Kidney capillary endothelial cell (primary cell): ENCODE results near the gene CDK17.
"Not testable (repeated sequence)": the region's sequence is repeated elsewhere in the genome, so short reads cannot be mapped to it uniquely, and the experiment has no call there.

Source experiments
- DNase-seq: peaks from one replicate; pipeline ENCODE4 v3.0.0-alpha.2; 2018; ENCODE audit warnings: low spot score

The CDK17 gene

DNA sequence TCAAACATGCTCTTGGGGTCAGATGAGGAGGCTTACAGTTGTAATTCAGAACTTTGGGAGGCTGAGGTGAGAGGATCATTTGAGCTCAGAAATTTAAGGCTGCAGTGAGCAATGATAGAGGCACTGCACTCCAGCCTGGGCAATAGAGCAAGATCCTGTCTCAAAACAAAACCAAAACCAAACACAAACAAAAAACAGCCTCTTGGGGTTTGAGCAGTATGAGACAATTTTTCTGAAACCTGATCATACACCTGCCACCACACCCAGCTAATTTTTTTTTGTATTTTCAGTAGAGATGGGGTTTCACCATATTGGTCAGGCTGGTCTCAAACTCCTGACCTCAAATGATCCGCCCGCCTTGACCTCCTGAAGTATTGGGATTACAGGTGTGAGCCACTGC is 17.4 kb upstream of the CDK17 start:
- DNase-seq: not testable (repeated sequence)

DNA sequence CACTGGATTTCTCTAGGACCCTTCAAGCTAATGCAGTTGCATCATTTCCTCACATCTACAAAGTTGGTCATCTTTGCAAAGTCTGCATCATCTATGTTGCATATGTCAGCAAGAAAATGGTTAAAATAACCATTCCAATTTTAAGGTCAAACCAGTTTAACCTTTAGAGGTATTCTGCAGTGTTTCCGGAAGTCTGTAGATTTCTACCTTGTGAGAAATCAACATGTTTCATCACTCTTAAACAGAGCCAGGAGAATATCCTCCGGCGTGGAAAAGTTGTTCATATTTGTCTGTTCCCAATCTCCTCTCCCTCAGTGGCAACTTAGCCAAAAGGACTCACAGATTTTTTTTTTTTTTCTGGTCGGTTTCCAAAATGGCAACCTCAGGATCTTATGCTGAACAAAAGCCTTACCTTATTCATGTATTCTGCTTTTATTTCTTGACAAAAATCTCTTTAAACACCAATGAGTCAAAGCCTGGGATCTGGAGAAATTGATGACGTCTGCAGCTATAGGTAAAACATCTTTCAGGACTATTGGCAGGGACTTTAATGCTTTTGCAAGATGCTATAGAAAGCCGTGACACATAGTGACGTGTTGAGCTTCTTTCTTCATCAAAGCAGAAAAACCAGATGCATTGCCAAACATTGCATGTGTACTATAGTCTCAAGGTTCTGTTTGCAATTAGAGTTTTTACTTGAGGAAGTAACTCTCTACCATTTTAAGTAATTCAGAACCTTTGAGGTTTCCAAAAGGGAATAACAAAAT is 16.0 kb upstream of the CDK17 start:
- no peak for DNase-seq

GRCh38 chr12:96414637-96415036 is 14.4 kb upstream of the CDK17 start:
- DNase-seq: no peak

DNA sequence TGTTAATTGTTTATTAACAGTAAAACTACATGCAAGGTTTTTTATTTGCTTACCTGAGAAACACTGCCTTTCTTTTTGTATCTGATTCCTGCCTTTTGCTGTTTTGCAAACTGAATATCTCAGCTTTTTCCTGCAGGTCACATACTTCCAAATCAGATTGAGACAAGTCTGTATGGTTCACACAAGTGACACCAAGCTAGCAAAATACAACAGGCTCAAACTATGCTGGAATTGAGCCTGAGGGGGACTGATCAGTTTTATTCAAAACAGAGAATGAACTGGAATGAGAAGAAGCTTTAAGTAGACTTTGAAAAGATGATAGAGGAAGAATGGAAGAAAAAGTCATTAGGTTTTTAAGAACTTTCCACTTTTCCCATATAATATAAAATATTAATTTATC is 12.2 kb upstream of the CDK17 start:
- DNase-seq: no peak

- DNase-seq: no peak
Observed at GRCh38 chr12:96409731-96410130, 9.5 kb upstream of the CDK17 start.

DNA sequence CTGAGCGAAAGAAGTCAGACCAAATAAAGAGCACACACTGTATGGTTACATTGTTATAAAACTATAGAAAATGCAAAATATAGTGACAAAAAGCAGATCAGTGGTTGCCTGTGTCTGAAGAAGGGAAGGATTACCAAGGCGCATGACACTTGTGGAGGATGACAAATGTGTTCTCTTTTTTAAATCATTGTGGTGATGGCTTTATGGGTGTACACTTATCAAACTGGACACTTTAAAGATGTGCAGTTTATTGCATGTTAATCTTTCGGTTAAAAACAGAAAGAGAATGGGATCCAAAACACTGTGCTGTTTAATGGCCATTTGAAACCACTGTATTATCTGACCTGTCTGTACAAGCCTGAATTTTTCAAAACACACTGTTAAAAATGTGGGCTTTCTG is 8.8 kb upstream of the CDK17 start:
- DNase-seq: no peak

- DNase-seq: not testable (repeated sequence)
Observed at GRCh38 chr12:96407429-96408097, 7.3 kb upstream of the CDK17 start.

DNA sequence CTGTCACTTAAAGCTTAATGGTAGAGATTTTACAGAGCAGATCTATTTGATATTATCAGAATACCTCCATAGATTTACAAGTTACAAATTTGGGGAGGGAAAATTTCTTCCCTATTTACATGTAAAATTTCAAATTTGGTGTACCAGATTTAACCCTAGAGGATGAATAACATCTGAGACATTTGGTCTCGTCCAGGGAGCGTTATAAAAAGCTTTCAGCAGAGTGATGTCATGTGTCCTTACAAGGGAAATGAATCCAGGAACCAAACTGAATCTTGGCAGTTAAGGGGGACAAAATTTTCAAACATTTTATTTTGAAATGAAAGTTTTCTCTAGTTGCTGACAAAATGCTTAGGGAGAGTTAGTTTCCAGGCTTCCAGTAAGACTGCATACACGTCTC is 4.5 kb upstream of the CDK17 start:
- DNase-seq: no peak

DNA sequence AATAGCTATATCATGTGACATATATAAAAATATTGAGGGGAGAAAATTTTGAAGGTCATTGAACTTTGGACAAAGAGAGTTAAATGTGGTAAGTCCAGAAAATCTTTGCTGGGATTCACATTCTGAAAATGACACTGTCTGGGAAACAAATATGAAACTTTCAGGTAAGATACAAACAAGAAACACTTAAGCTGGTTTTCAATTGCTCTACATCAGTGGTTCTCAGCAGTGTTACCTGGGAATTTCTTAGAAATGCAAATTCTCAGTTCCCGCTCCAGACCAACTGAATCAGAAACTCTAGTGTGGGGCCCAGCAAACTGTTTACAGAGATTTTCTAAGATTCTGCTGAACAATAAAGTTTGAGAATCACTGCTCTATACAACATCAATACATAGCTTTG is 3.6 kb upstream of the CDK17 start:
- DNase-seq: no peak

DNA sequence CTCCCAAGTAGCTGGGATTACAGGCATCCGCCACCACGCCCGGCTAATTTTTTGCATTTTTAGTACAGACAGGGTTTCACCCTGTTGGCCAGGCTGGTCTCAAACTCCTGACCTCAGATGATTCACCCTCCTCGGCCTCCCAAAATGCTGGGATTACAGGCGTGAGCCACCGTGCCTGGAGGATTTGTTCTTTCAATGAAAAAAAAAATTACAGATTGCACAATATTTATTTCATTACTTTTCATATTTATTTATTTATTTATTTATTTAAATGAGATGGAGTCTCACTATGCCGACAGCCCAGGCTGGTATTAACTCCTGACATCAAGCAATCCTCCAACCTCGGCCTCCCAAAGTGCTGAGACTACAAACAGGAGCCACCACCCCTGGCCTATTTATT is 2.3 kb upstream of the CDK17 start:
- DNase-seq: not testable (repeated sequence)

DNA sequence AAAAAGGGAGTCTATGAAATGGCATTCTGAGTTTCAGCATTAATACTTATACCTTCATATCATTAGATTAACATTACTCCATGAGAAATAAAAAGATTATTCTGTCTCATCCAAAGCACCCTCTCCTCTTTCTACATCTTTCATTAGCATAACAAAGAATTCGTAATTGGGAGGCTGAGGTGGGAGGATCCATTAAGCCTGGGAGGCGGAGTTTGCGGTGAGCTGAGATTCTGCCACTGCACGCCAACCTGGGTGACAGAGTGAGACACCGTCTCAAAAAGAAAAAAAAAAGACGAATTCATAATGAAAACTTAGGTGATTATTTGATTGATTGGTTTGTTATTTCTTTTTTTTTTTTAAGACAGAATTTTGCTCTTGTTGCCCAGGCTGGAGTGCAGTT is 1.8 kb upstream of the CDK17 start:
- DNase-seq: no peak

DNA sequence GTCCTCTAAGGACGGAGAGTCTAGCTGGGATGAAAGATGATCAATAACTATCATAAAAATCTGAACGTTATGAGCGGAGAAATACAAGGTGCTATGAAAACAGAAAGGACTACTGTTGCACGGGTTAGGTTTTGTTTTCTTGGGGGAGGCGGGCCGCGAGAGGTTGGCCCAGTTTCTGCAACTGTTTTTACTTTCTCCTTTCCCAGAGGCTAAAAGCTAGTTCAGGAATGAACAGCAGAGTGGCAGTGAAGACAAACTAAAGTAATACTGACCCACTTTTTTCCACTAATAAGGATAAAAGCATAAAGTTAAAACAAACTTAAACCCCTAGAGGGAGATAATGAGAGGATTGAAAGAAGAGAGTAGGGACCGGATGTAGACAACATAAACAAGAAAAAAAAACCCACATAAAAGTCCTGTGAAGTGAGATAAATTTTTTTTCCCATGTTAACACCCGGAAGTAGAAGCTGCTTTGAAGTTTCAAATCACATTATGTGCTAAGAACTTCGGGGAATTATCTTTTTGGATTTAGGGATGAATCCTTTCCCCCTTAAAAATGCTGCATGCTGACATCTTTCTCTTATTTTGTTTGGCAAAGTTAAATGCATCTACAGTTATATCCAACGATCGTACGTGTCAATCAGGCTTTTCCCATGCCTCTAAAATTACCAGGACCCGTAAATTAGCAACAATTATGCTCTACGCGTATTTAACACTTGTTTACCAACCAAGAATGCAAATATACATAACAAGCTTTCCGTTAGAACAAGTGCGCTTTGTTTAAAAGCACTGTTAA is 1.0 kb upstream of the CDK17 start:
- DNase-seq: peak; percentile 72

GRCh38 chr12:96400631-96401075 is 414 bp upstream of the CDK17 start:
- peak; percentile 65 for DNase-seq

GRCh38 chr12:96399120-96399918 is 920 bp downstream of the CDK17 start:
- DNase-seq: peak; percentile 63

GRCh38 chr12:96398424-96399119 is 1.7 kb downstream of the CDK17 start:
- no peak for DNase-seq

- DNase-seq: no peak
Observed at GRCh38 chr12:96397756-96398423, 2.3 kb downstream of the CDK17 start.

DNA sequence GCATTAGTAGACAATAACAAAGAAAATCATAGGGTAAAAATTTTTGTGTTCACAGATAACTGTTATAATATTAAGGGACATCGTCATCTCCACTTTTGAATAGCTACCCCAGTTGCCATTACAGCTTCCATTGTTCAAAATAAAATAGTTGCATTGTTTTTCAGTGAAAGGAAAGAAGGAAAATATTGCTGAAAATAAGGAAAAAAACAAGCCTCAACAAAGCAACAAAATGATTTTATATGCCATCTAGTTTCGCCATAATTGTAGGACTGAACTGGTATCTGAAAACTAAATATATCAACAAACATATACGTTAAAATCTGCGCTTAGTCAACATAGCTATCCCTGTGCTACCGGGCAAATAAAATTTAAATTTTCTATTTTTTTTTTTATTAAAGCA is 3.3 kb downstream of the CDK17 start:
- peak; percentile 49 for DNase-seq

- DNase-seq: no peak
Observed at GRCh38 chr12:96396209-96396608, 4.0 kb downstream of the CDK17 start.

DNA sequence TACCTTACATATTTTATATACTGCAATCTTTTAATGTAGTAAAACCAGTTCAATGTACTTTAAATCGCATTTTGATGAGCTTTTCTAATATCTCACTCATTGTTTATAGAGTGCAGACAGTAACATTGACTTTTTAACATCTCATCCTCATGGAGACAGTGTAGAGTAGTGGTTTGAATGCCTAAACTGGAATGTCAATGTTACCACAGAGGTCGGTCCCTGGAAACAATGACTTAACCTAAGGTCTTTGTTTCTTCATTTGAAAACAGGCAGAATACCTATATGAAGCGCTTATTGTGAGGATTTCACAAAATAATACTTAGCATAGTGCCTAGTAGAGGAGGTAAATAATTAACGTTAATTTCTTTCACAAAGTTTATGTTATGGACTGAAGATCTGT is 5.0 kb downstream of the CDK17 start:
- DNase-seq: no peak

DNA sequence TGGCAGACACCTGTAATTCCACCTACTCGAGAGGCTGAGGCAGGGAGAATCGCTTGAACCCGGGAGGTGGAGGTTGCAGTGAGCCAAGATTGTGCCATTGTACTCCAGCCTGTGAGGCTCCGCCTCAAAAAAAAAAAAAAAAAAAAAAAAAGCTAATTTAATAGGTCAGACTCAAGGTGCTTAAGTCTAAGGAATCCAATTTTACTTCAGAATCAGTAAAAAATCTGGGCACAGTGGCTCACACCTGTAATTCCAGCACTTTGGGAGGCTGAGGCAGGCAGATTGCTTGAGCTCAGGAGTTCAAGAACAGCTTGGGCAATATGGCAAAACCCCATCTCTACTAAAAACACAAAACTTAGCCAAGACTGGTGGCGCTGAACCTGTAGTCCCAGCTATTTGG is 7.0 kb downstream of the CDK17 start:
- DNase-seq: not testable (repeated sequence)

- no peak for DNase-seq
Observed at GRCh38 chr12:96392397-96392796, 7.8 kb downstream of the CDK17 start.
